ENCODE data around the gene BRD3OS. TPM values are rescaled to one million over a fixed set of nuclear protein-coding genes. Genes with fewer than 3 reads are reported as not detected.

Gene BRD3OS
- total and polyA plus RNA-seq, 4 experiments from 2014 or later = 18.3 to 33.1 (median 19.9) TPM

DNA sequence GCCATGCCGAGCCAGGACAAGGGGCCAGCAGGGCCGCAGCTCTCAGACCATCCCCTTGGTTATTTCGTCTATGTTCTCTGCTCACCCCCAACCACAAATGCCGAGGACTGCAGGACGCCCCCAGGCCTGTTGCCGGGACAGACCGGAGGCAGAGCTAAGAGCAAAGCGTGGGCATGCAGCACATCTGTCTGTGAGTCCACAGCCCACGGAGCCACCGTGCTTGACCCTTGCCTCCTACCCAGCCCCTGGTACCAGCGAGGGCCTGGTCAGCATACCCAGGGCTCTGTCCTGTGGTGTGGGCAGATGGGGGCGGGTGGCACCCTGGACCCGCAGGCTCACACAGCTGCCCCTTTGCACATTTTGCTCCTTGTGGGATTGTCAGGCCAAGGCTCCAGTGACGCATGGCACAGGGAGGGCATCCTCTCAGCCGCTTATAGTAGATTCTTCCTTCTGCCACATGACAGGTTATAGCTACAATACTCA is 37.8 kb downstream of the BRD3OS start:
- POLR2A ChIA-PET (ENCODE audit: partially characterized antibody) = no interaction called here

DNA sequence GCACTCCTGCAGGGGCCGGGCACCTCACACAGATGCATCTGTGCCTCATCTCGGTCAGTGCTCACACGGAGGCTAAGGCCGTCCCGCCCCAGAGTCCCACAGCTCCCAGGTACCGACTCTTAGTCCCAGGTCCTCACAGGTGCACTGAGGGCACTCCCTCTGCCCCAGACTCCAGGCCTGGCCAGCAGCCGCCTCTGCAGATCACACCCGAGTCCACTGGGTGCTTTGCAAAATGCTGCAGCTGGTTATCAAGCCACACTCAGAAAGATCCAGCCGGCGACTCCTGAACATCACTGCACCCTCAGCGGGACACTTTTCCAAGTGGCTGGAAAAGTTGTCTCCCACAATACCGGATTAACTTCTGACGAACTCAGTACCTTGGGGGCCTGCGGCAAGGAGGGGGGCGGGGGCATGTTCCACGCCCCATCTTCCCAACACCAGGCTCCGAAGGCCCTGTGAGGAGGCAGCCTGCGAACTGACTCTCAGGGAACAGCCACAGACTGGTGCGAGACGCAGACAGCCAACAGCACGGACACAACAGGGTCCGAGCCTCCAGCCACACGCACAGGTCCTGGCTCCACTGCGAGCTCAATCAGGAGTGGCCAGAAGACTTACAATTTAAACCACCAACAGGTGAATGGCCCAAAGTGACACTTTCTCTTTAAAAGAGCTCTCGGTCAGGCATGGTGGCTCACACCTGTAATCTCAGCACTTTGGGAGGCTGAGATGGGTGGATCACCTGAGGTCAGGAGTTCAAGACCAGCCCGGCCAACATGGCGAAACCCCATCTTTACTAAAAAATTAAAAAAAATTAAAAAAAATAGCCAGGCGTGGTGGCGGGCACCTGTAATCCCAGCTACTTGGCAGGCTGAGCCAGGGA is 38.5 kb downstream of the BRD3OS start:
- peak overlapping the region in 3 of 8 donors; percentile 6 to 54 (median 22) for H3K4me3 Mint-ChIP-seq
- POLR2A ChIA-PET (ENCODE audit: partially characterized antibody) = interaction anchor here (0.6 to 3.2 kb wide), 3 partner anchors 34 to 1255 kb away, joined by 3 to 26 read pairs (median 3); partner anchors contain the start of gene BRD3OS
- Histone ChIP-seq H3K9me3 (ENCODE audit: control insufficient read depth in 1 of 2, low read length in 2 of 2) (no peaks in the 10 kb centered on the region), H3K36me3 (ENCODE audit: insufficient read depth, low read length) (no peaks in the 10 kb centered on the region), H3K27ac (ENCODE audit: low read depth, low read length) (no peak overlapping the region), H3K27me3 (ENCODE audit: insufficient read depth, low read length) (no peaks in the 10 kb centered on the region), H3K4me3 (ENCODE audit: low read length in 2 of 2) (no peak overlapping the region), H3K4me1 (ENCODE audit: insufficient read depth, low read length) (peaks cover 52% of the 10 kb centered on the region)
- H3K9me3 Mint-ChIP-seq = no peaks in the 10 kb centered on the region
- CTCF ChIA-PET (ENCODE audit: partially characterized antibody) = no interaction called here
- DNase-seq = no peak
- H3K27me3 Mint-ChIP-seq = peaks cover 0 to 2% of the 10 kb centered on the region in 2 donors
- intact Hi-C loops (cut with micrococcal nuclease) = loop anchor here (10.0 kb wide), 1 partner anchor 331 kb away; no protein-coding TSS in a partner anchor
- peaks cover 26 to 65% (median 52%) of the 10 kb centered on the region in 4 donors for H3K4me1 Mint-ChIP-seq
- H3K27ac Mint-ChIP-seq = peak overlapping the region in 2 of 7 donors; percentile 27 to 56
- H3K36me3 Mint-ChIP-seq = peaks cover 0 to 14% of the 10 kb centered on the region in 2 donors

More for the DNA sequence above, 37.8 kb downstream of the BRD3OS start:
- H3K27ac ChIP-seq (ENCODE audit: low read depth, low read length) = no peak overlapping the region
- no peak overlapping the region for H3K4me3 ChIP-seq (ENCODE audit: low read length in 2 of 2)
- Mint-ChIP-seq H3K27me3 (no peaks in the 10 kb centered on the region), H3K4me3 (peak overlapping the region in 1 of 8 donors; percentile 54), H3K27ac (peak overlapping the region in 2 of 7 donors; percentile 27 to 56), H3K4me1 (peaks cover 25 to 69% (median 56%) of the 10 kb centered on the region in 4 donors), H3K9me3 (no peaks in the 10 kb centered on the region), H3K36me3 (peaks cover 0 to 13% of the 10 kb centered on the region in 2 donors)
- H3K4me1 ChIP-seq (ENCODE audit: insufficient read depth, low read length) = peaks cover 52% of the 10 kb centered on the region
- DNase-seq = no peak
- CTCF ChIA-PET (ENCODE audit: partially characterized antibody) = no interaction called here
- H3K27me3 ChIP-seq (ENCODE audit: insufficient read depth, low read length) = no peaks in the 10 kb centered on the region
- H3K36me3 ChIP-seq (ENCODE audit: insufficient read depth, low read length) = no peaks in the 10 kb centered on the region
- no peaks in the 10 kb centered on the region for H3K9me3 ChIP-seq (ENCODE audit: control insufficient read depth in 1 of 2, low read length in 2 of 2)
- intact Hi-C loops (cut with micrococcal nuclease) = loop anchor here (10.0 kb wide), 1 partner anchor 332 kb away; no protein-coding TSS in a partner anchor

DNA sequence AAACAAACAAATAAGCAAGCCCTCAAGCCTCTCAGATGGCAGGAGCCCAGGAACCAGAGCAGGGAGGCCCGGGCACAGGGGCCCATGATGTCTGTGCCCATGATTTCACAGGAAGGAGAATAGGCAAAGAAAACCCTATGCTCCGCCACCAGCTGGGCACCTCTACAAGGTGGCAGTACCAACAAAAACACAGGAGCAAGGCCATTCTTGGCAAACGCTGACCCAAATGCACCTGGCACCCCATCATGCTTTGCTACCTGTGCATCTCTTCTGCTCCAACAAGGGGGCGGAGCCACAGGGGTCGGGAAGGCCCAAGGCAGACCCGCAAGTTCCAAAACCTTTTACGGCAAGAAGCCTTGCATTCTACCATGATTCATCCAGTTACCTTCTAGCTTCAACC is 39.4 kb downstream of the BRD3OS start:
- no peaks in the 10 kb centered on the region for H3K9me3 Mint-ChIP-seq
- CTCF ChIA-PET (ENCODE audit: partially characterized antibody) = no interaction called here
- Histone ChIP-seq H3K27me3 (ENCODE audit: insufficient read depth, low read length) (no peaks in the 10 kb centered on the region), H3K4me1 (ENCODE audit: insufficient read depth, low read length) (peaks cover 56% of the 10 kb centered on the region), H3K4me3 (ENCODE audit: low read length in 2 of 2) (no peak overlapping the region), H3K9me3 (ENCODE audit: control insufficient read depth in 1 of 2, low read length in 2 of 2) (no peaks in the 10 kb centered on the region), H3K27ac (ENCODE audit: low read depth, low read length) (no peak overlapping the region), H3K36me3 (ENCODE audit: insufficient read depth, low read length) (no peaks in the 10 kb centered on the region)
- H3K4me1 Mint-ChIP-seq = peaks cover 27 to 64% (median 46%) of the 10 kb centered on the region in 4 donors
- H3K27ac Mint-ChIP-seq = peak overlapping the region in 2 of 7 donors; percentile 93 to 97
- POLR2A ChIA-PET (ENCODE audit: partially characterized antibody) = interaction anchor here (0.6 to 3.2 kb wide), 3 partner anchors 35 to 1256 kb away, joined by 3 to 26 read pairs (median 3); partner anchors contain the start of gene BRD3OS
- peaks cover 0 to 13% of the 10 kb centered on the region in 2 donors for H3K36me3 Mint-ChIP-seq
- H3K27me3 Mint-ChIP-seq = peaks cover 0 to 4% of the 10 kb centered on the region in 2 donors
- H3K4me3 Mint-ChIP-seq = peak overlapping the region in 6 of 8 donors; percentile 15 to 91 (median 42)
- intact Hi-C loops (cut with micrococcal nuclease) = loop anchor here (5.0 to 10.0 kb wide), 2 partner anchors 330 to 378 kb away; no protein-coding TSS in a partner anchor
- DNase-seq = no peak

DNA sequence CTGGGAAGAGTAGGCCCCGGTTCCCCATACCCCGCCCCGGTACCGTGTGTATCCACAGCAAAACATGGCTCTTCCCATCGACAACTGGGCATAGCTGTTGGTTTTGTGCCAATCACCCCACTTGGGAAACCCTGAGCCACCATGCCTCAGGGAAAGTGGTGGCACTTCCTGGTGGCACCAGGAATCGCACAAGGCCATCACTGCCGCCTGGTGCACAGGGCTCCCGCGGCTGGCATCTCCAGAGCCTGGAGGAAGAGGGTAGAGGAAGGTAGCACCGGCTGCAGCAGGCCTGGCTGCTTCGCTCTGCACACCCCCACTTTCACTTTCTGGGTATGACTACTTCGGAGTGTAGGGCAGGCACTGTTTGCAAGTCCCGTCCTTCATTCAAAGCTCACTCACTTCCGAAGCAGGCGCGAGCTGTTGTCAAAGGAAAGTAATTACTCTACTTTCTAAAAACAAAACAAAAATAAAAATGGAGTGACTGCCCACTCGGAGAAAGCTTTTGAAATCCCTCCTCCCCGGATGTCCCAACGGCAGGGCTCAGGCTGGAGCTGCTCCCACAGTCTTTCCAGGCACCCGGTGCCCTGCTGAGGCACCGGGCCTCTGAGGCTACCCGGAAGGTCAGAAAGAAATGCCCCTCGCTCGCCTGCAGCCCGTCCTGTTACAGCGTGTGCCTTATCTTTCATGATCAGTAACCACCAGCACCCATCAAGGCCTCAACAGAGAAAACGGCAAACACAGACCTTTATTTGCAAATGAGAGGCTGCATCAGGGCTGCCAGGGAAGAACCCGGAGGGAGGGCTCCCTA is 40.5 kb downstream of the BRD3OS start:
- Histone ChIP-seq H3K36me3 (ENCODE audit: insufficient read depth, low read length) (no peaks in the 10 kb centered on the region), H3K9me3 (ENCODE audit: control insufficient read depth in 1 of 2, low read length in 2 of 2) (no peaks in the 10 kb centered on the region), H3K4me3 (ENCODE audit: low read length in 2 of 2) (peak overlapping the region; percentile 65 to 74), H3K4me1 (ENCODE audit: insufficient read depth, low read length) (peaks cover 45% of the 10 kb centered on the region), H3K27me3 (ENCODE audit: insufficient read depth, low read length) (no peaks in the 10 kb centered on the region), H3K27ac (ENCODE audit: low read depth, low read length) (peak overlapping the region; percentile 68)
- ChIA-PET POLR2A (ENCODE audit: partially characterized antibody) (interaction anchor here (1.2 to 3.2 kb wide), 6 partner anchors 16 to 98 kb away, joined by 3 to 26 read pairs (median 8); partner anchors contain the start of genes BRD3OS, RNU6ATAC and WDR5), CTCF (ENCODE audit: partially characterized antibody) (interaction anchor here (0.7 kb wide), 1 partner anchor 9 kb away, joined by 3 read pairs; no protein-coding TSS in a partner anchor)
- intact Hi-C loops (cut with micrococcal nuclease) = loop anchor here (5.0 to 10.0 kb wide), 2 partner anchors 329 to 376 kb away; no protein-coding TSS in a partner anchor
- peaks cover 0 to 13% of the 10 kb centered on the region in 2 donors for H3K36me3 Mint-ChIP-seq
- DNase-seq = peak; percentile 54 to 77 (median 64)
- peaks cover 7 to 8% of the 10 kb centered on the region in 2 donors for H3K27me3 Mint-ChIP-seq
- H3K9me3 Mint-ChIP-seq = no peaks in the 10 kb centered on the region
- peak overlapping the region; percentile 89 to 96 (median 91) for H3K4me3 Mint-ChIP-seq
- H3K27ac Mint-ChIP-seq = peak overlapping the region; percentile 90 to 97 (median 94)
- H3K4me1 Mint-ChIP-seq = peaks cover 22 to 56% (median 37%) of the 10 kb centered on the region in 4 donors

DNA sequence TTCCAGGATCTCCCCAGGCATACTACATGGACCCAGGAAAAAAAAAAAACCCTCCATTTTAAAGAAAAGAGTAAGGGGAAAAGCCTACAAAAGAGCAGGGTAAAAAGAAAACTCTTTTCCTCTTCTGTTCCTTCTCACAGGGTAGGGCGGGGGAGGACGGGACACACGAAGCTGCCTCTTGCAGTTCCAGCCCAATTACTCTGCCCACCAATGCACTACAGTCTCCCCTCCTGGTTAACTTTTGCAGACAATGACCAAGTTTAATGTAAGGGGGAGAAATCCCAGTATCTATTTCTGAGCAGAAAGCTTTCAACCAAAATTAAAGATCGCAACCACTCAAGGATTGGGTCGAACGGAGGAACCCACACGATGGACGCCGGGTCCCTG is 41.2 kb downstream of the BRD3OS start:
- Histone ChIP-seq H3K27me3 (ENCODE audit: insufficient read depth, low read length) (peaks cover 3% of the 10 kb centered on the region), H3K27ac (ENCODE audit: low read depth, low read length) (peak overlapping the region; percentile 68), H3K4me1 (ENCODE audit: insufficient read depth, low read length) (peaks cover 38% of the 10 kb centered on the region), H3K9me3 (ENCODE audit: control insufficient read depth in 1 of 2, low read length in 2 of 2) (no peaks in the 10 kb centered on the region), H3K4me3 (ENCODE audit: low read length in 2 of 2) (peak overlapping the region; percentile 65 to 74), H3K36me3 (ENCODE audit: insufficient read depth, low read length) (no peaks in the 10 kb centered on the region)
- peaks cover 0 to 13% of the 10 kb centered on the region in 2 donors for H3K36me3 Mint-ChIP-seq
- H3K27ac Mint-ChIP-seq = peak overlapping the region; percentile 90 to 97 (median 94)
- ChIA-PET CTCF (ENCODE audit: partially characterized antibody) (interaction anchor here (0.7 kb wide), 1 partner anchor 8 kb away, joined by 3 read pairs; no protein-coding TSS in a partner anchor), POLR2A (ENCODE audit: partially characterized antibody) (interaction anchor here (1.2 to 3.2 kb wide), 5 partner anchors 28 to 97 kb away, joined by 5 to 26 read pairs (median 10); partner anchors contain the start of genes BRD3OS, RNU6ATAC and WDR5)
- DNase-seq = peak in 2 of 5 donors; percentile 13 to 16
- H3K4me1 Mint-ChIP-seq = peaks cover 21 to 56% (median 33%) of the 10 kb centered on the region in 4 donors
- H3K4me3 Mint-ChIP-seq = peak overlapping the region; percentile 89 to 96 (median 91)
- peaks cover 11% of the 10 kb centered on the region in 2 donors for H3K27me3 Mint-ChIP-seq
- no peaks in the 10 kb centered on the region for H3K9me3 Mint-ChIP-seq
- intact Hi-C loops (cut with micrococcal nuclease) = loop anchor here (5.0 to 10.0 kb wide), 2 partner anchors 328 to 376 kb away; no protein-coding TSS in a partner anchor
